Measurements from ENCODE around the gene SEPTIN3.

The SEPTIN3 gene

GRCh38 chr22:41970601-41971000 is 1.4 kb downstream of the SEPTIN3 start:
- TF ChIP-seq, protein P1, sequence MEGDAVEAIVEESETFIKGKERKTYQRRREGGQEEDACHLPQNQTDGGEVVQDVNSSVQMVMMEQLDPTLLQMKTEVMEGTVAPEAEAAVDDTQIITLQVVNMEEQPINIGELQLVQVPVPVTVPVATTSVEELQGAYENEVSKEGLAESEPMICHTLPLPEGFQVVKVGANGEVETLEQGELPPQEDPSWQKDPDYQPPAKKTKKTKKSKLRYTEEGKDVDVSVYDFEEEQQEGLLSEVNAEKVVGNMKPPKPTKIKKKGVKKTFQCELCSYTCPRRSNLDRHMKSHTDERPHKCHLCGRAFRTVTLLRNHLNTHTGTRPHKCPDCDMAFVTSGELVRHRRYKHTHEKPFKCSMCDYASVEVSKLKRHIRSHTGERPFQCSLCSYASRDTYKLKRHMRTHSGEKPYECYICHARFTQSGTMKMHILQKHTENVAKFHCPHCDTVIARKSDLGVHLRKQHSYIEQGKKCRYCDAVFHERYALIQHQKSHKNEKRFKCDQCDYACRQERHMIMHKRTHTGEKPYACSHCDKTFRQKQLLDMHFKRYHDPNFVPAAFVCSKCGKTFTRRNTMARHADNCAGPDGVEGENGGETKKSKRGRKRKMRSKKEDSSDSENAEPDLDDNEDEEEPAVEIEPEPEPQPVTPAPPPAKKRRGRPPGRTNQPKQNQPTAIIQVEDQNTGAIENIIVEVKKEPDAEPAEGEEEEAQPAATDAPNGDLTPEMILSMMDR (IDR thresholded peaks at IDR 0.05; ENCODE audit: insufficient read depth, low read length): no peak
- no peak for TF ChIP-seq SPI1 (IDR thresholded peaks at IDR 0.05; ENCODE audit: borderline replicate concordance, low read depth)
- TF ChIP-seq, protein P2, sequence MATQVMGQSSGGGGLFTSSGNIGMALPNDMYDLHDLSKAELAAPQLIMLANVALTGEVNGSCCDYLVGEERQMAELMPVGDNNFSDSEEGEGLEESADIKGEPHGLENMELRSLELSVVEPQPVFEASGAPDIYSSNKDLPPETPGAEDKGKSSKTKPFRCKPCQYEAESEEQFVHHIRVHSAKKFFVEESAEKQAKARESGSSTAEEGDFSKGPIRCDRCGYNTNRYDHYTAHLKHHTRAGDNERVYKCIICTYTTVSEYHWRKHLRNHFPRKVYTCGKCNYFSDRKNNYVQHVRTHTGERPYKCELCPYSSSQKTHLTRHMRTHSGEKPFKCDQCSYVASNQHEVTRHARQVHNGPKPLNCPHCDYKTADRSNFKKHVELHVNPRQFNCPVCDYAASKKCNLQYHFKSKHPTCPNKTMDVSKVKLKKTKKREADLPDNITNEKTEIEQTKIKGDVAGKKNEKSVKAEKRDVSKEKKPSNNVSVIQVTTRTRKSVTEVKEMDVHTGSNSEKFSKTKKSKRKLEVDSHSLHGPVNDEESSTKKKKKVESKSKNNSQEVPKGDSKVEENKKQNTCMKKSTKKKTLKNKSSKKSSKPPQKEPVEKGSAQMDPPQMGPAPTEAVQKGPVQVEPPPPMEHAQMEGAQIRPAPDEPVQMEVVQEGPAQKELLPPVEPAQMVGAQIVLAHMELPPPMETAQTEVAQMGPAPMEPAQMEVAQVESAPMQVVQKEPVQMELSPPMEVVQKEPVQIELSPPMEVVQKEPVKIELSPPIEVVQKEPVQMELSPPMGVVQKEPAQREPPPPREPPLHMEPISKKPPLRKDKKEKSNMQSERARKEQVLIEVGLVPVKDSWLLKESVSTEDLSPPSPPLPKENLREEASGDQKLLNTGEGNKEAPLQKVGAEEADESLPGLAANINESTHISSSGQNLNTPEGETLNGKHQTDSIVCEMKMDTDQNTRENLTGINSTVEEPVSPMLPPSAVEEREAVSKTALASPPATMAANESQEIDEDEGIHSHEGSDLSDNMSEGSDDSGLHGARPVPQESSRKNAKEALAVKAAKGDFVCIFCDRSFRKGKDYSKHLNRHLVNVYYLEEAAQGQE (IDR thresholded peaks at IDR 0.05; ENCODE audit: insufficient replicate concordance, low read depth): no peak
- TF ChIP-seq POLR2AphosphoS5 (IDR thresholded peaks at IDR 0.05; ENCODE audit: low read depth): no peak
- TF ChIP-seq GABPA (IDR thresholded peaks at IDR 0.05; ENCODE audit: low read depth): no peak
- Histone ChIP-seq H3K27ac (replicated peaks) (no peak overlapping the region), H3K4me3 (replicated peaks; ENCODE audit: insufficient read depth, low read length) (no peak overlapping the region), H3K27me3 (ENCODE audit: insufficient read depth, poor library complexity, severe bottlenecking) (peaks cover 1% of the 10 kb centered on the region)
- DNase-seq (ENCODE audit: low read depth in 1 of 2, low spot score in 1 of 2): no peak

DNA sequence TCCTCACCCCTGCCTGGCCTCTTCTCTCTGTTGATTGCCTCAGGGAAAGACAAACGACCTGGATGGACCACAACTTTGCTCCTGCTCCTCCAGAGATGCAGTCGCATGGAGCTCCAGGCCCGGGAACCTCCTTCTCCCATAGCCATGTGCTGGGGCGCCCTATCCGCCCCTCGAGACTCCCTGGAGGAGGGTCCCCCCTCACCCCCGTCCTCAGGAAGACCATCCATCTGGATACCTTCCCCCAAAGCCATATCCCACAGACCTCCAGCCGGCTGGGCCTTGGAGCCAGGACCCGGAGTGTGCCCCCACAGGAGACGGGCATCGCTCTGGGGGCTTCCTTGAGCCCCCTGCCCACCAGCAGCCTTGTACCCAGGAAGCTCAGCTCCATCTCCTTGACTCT is 2.2 kb downstream of the SEPTIN3 start:
- no peak for DNase-seq (ENCODE audit: low read depth in 1 of 2, low spot score in 1 of 2)
- H3K27me3 ChIP-seq (ENCODE audit: insufficient read depth, poor library complexity, severe bottlenecking): peaks cover 10% of the 10 kb centered on the region
- H3K27ac ChIP-seq (replicated peaks): no peak overlapping the region
- TF ChIP-seq POLR2AphosphoS5 (IDR thresholded peaks at IDR 0.05; ENCODE audit: low read depth): no peak
- TF ChIP-seq, protein P1 (IDR thresholded peaks at IDR 0.05; ENCODE audit: insufficient read depth, low read length): no peak
- H3K4me3 ChIP-seq (replicated peaks; ENCODE audit: insufficient read depth, low read length): no peak overlapping the region

DNA sequence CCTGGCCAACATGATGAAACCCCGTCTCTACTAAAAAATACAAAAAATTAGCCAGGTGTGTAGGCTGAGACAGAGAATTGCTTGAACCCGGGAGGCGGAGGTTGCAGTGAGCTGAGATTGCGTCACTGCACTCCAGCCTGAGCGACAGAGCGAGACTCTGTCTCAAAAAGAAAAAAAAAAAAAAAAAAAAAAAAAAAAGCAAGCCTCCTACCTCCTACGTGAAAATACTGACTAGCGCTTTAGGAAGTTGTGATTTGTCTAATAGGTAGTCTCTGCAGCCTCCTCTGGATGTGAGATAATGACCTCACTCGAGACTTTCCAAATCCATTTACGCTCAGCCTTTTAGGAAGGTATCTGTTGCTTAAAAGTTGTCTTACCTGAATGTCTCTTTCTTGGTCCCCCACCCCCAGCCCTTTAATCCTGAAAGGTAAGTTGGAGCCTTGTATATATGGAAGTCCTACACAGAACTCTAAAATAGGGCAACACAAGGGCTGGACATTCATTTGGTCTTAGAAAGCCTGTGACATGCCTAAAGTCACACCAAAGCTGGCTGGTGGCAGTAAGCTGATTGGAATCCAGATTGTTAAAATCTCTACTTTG is 5.5 kb downstream of the SEPTIN3 start:
- H3K4me3 ChIP-seq (replicated peaks; ENCODE audit: insufficient read depth, low read length): no peak overlapping the region
- no peak overlapping the region for H3K27ac ChIP-seq (replicated peaks)
- DNase-seq (ENCODE audit: low read depth in 1 of 2, low spot score in 1 of 2): no peak
- TF ChIP-seq GABPA (IDR thresholded peaks at IDR 0.05; ENCODE audit: low read depth) (no peak), POLR2AphosphoS5 (IDR thresholded peaks at IDR 0.05; ENCODE audit: low read depth) (no peak), SPI1 (IDR thresholded peaks at IDR 0.05; ENCODE audit: borderline replicate concordance, low read depth) (no peak)
- TF ChIP-seq, protein P2 (IDR thresholded peaks at IDR 0.05; ENCODE audit: insufficient replicate concordance, low read depth): no peak
- TF ChIP-seq, protein P1 (IDR thresholded peaks at IDR 0.05; ENCODE audit: insufficient read depth, low read length): no peak
- H3K27me3 ChIP-seq (ENCODE audit: insufficient read depth, poor library complexity, severe bottlenecking): peaks cover 23% of the 10 kb centered on the region

Data from HL-60 (cell line).